Body of pancreas (tissue), 4 donors: Measurements from ENCODE around the gene CFAP90.

Experiments used
- POLR2A ChIP-seq, 3 donors: fragments of 450-650 bp; IDR thresholded peaks; one replicate each; pipeline ENCODE4 v1.6.1; 2016; ENCODE audit warnings: antibody characterized with exemption in 3 of 3, mild to moderate bottlenecking in 2 of 3
- TF ChIP-seq, protein P1 (sequence below), 7 experiments: fragments of 450-650 bp in 4 of 7; fragments of 200-600 bp in 3 of 7; sonication (generic) in 3 of 7; IDR thresholded peaks; one replicate each; pipeline ENCODE4 v1.5.1; 2016 to 2019; ENCODE audit warnings: antibody characterized with exemption in 7 of 7

- TF ChIP-seq, protein P1, sequence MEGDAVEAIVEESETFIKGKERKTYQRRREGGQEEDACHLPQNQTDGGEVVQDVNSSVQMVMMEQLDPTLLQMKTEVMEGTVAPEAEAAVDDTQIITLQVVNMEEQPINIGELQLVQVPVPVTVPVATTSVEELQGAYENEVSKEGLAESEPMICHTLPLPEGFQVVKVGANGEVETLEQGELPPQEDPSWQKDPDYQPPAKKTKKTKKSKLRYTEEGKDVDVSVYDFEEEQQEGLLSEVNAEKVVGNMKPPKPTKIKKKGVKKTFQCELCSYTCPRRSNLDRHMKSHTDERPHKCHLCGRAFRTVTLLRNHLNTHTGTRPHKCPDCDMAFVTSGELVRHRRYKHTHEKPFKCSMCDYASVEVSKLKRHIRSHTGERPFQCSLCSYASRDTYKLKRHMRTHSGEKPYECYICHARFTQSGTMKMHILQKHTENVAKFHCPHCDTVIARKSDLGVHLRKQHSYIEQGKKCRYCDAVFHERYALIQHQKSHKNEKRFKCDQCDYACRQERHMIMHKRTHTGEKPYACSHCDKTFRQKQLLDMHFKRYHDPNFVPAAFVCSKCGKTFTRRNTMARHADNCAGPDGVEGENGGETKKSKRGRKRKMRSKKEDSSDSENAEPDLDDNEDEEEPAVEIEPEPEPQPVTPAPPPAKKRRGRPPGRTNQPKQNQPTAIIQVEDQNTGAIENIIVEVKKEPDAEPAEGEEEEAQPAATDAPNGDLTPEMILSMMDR (IDR thresholded peaks at IDR 0.05) = no peak
- TF ChIP-seq POLR2A (IDR thresholded peaks at IDR 0.05) = no peak
These were observed 25.9 kb upstream of the CFAP90 start for GRCh38 chr5:7876867-7877266.
